ENCODE data around the gene CD58.

Gene CD58

GRCh38 chr1:116465845-116466685 is 104.8 kb downstream of the CD58 start:
- H3K27ac ChIP-seq: no peak overlapping the region
- H3K36me3 ChIP-seq: no peaks in the 10 kb centered on the region
- H3K9me3 ChIP-seq (ENCODE audit: severe bottlenecking): no peaks in the 10 kb centered on the region
- H3K27me3 ChIP-seq (ENCODE audit: insufficient read depth, low read depth, severe bottlenecking): no peaks in the 10 kb centered on the region
- H3K4me3 ChIP-seq (ENCODE audit: low read depth, low read length): no peak overlapping the region
- TF ChIP-seq, protein P1, sequence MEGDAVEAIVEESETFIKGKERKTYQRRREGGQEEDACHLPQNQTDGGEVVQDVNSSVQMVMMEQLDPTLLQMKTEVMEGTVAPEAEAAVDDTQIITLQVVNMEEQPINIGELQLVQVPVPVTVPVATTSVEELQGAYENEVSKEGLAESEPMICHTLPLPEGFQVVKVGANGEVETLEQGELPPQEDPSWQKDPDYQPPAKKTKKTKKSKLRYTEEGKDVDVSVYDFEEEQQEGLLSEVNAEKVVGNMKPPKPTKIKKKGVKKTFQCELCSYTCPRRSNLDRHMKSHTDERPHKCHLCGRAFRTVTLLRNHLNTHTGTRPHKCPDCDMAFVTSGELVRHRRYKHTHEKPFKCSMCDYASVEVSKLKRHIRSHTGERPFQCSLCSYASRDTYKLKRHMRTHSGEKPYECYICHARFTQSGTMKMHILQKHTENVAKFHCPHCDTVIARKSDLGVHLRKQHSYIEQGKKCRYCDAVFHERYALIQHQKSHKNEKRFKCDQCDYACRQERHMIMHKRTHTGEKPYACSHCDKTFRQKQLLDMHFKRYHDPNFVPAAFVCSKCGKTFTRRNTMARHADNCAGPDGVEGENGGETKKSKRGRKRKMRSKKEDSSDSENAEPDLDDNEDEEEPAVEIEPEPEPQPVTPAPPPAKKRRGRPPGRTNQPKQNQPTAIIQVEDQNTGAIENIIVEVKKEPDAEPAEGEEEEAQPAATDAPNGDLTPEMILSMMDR (IDR thresholded peaks at IDR 0.05; ENCODE audit: low read depth, low read length): no peak
- DNase-seq: no peak

GRCh38 chr1:116465477-116465844 is 105.4 kb downstream of the CD58 start:
- no peak for DNase-seq
- Histone ChIP-seq H3K36me3 (no peaks in the 10 kb centered on the region), H3K27ac (no peak overlapping the region), H3K9me3 (ENCODE audit: severe bottlenecking) (no peaks in the 10 kb centered on the region), H3K4me3 (ENCODE audit: low read depth, low read length) (no peak overlapping the region), H3K27me3 (ENCODE audit: insufficient read depth, low read depth, severe bottlenecking) (no peaks in the 10 kb centered on the region)
- TF ChIP-seq, protein P1 (IDR thresholded peaks at IDR 0.05; ENCODE audit: low read depth, low read length): no peak
